IMR-90 (cell line): ENCODE results near the gene CASTOR2. TPM values are rescaled to one million over a fixed set of nuclear protein-coding genes. Genes with fewer than 3 reads are reported as not detected.

Experiments used
- ATAC-seq: fragments of 200-7000 bp; cut with Tn5 transposase; 2 replicates; pipeline ENCODE4 v1.9.1; 2020; ENCODE audit warnings: low read depth, mild to moderate bottlenecking, moderate library complexity
- BruUV-seq: library from RNA; stranded (reverse); fragments of 400-500 nt; replicated peaks from 2 replicates; lab custom pipeline; 2021; lab: Mats Ljungman, UMichigan
- CTCF ChIA-PET: fragments of 300-600 bp; formaldehyde crosslinking; extraction: SDS; loops from one replicate; lab custom pipeline; 2021; ENCODE audit warnings: antibody characterized with exemption; lab: Yijun Ruan, JAX
- POLR2A ChIA-PET: fragments of 300-600 bp; sonication (Branson Sonifier 250); formaldehyde crosslinking; loops from one replicate; lab custom pipeline; 2022; ENCODE audit warnings: antibody characterized with exemption; ENCODE audit not compliant: unreplicated experiment; lab: Charles Lee
- DNase-seq: peaks from one replicate; pipeline ENCODE4 v3.0.0; 2013
- H2AFZ ChIP-seq: replicated peaks from 2 replicates; pipeline ENCODE3; 2013; ENCODE audit warnings: low read length, mild to moderate bottlenecking; ENCODE audit not compliant: poor library complexity
- H2AK5ac ChIP-seq: 2 replicates; pipeline ENCODE4 v1.6.1; 2013; ENCODE audit warnings: low read depth, low read length, inconsistent platforms
- H2AK9ac ChIP-seq: replicated peaks from 2 replicates; pipeline ENCODE3; 2013; ENCODE audit warnings: mild to moderate bottlenecking, low read depth, low read length, moderate library complexity; ENCODE audit not compliant: poor library complexity
- H2BK120ac ChIP-seq: 2 replicates; pipeline ENCODE4 v1.6.1; 2013; ENCODE audit warnings: low read depth, low read length, inconsistent platforms
- H2BK15ac ChIP-seq: 3 replicates; pipeline ENCODE4 v1.6.1; 2013; ENCODE audit warnings: low read depth, low read length, inconsistent platforms
- H2BK20ac ChIP-seq: 2 replicates; pipeline ENCODE4 v1.6.1; 2013; ENCODE audit warnings: low read depth, mild to moderate bottlenecking, inconsistent platforms, low read length, moderate library complexity
- H2BK5ac ChIP-seq: 2 replicates; pipeline ENCODE4 v1.6.1; 2013; ENCODE audit warnings: mild to moderate bottlenecking, low read depth, low read length, inconsistent platforms; ENCODE audit not compliant: poor library complexity, severe bottlenecking
- H3K14ac ChIP-seq: replicated peaks from 2 replicates; pipeline ENCODE4 v1.6.1; 2013; ENCODE audit warnings: low read depth, low read length, inconsistent platforms
- H3K18ac ChIP-seq: 2 replicates; pipeline ENCODE4 v1.6.1; 2013; ENCODE audit warnings: low read depth, low read length, control low read depth
- H3K23ac ChIP-seq: 2 replicates; pipeline ENCODE4 v1.6.1; 2013; ENCODE audit warnings: low read depth, low read length, inconsistent platforms
- H3K27ac ChIP-seq: 2 replicates; pipeline ENCODE4 v1.5.1; 2013; ENCODE audit warnings: mild to moderate bottlenecking, control low read depth, low read length; ENCODE audit not compliant: insufficient read depth
- H3K27me3 ChIP-seq: 2 replicates; pipeline ENCODE4 v1.6.1; 2013; ENCODE audit warnings: low read length; ENCODE audit not compliant: control insufficient read depth, insufficient read depth
- H3K36me3 ChIP-seq: 2 replicates; pipeline ENCODE4 v1.6.1; 2013; ENCODE audit warnings: low read length, mixed read lengths; ENCODE audit not compliant: control insufficient read depth, insufficient read depth
- H3K4ac ChIP-seq: 2 replicates; pipeline ENCODE4 v1.6.1; 2013; ENCODE audit warnings: low read depth, low read length, inconsistent platforms
- H3K4me1 ChIP-seq: 2 replicates; pipeline ENCODE4 v1.6.1; 2013; ENCODE audit warnings: low read length, mixed read lengths; ENCODE audit not compliant: control insufficient read depth, insufficient read depth
- H3K4me2 ChIP-seq: 2 replicates; pipeline ENCODE4 v1.6.1; 2013; ENCODE audit warnings: low read depth, mild to moderate bottlenecking, control low read depth, low read length, moderate library complexity
- H3K4me3 ChIP-seq: 2 replicates; pipeline ENCODE4 v1.5.1; 2013; ENCODE audit warnings: low read depth, mild to moderate bottlenecking, control low read depth, low read length, moderate library complexity; ENCODE audit not compliant: insufficient read depth
- H3K56ac ChIP-seq: 2 replicates; pipeline ENCODE4 v1.6.1; 2013; ENCODE audit warnings: low read length, inconsistent platforms; ENCODE audit not compliant: insufficient read depth; ENCODE audit errors: extremely low read depth
- H3K79me1 ChIP-seq, 2 experiments: 2 replicates each; pipeline ENCODE4 v1.6.1; 2013; ENCODE audit warnings: low read length in 2 of 2, inconsistent platforms in 1 of 2, low read depth in 1 of 2
- H3K9ac ChIP-seq: 2 replicates; pipeline ENCODE4 v1.6.1; 2013; ENCODE audit warnings: low read depth, low read length, control low read depth
- H3K9me1 ChIP-seq: 2 replicates; pipeline ENCODE4 v1.6.1; 2013; ENCODE audit warnings: low read length, inconsistent platforms; ENCODE audit not compliant: insufficient read depth
- H3K9me3 ChIP-seq: 2 replicates; pipeline ENCODE4 v1.6.1; 2013; ENCODE audit warnings: low read length; ENCODE audit not compliant: control insufficient read depth, insufficient read depth
- H4K20me1 ChIP-seq: 2 replicates; pipeline ENCODE4 v1.6.1; 2013; ENCODE audit warnings: low read length, inconsistent platforms; ENCODE audit not compliant: insufficient read depth
- H4K5ac ChIP-seq: 2 replicates; pipeline ENCODE4 v1.6.1; 2013; ENCODE audit warnings: mild to moderate bottlenecking, low read depth, low read length, control low read depth
- H4K8ac ChIP-seq, 2 experiments: 2 replicates each; pipeline ENCODE4 v1.6.1; 2013; ENCODE audit warnings: low read depth in 2 of 2, low read length in 2 of 2, control low read depth in 1 of 2, inconsistent platforms in 1 of 2
- H4K91ac ChIP-seq: 2 replicates; pipeline ENCODE4 v1.6.1; 2013; ENCODE audit warnings: low read depth, low read length, inconsistent platforms; ENCODE audit not compliant: insufficient read depth
- BHLHE40 ChIP-seq: fragments of 150-350 bp; IDR thresholded peaks from 2 replicates; pipeline ENCODE4 v1.6.1; 2016; ENCODE audit warnings: mild to moderate bottlenecking, low read depth, low read length
- CHD1 ChIP-seq: IDR thresholded peaks from 2 replicates; pipeline ENCODE4 v1.6.1; 2012; ENCODE audit warnings: low read depth, low read length, improper control_type of control experiment
- MAZ ChIP-seq: IDR thresholded peaks from 2 replicates; pipeline ENCODE4 v1.6.1; 2012; ENCODE audit warnings: low read depth, mild to moderate bottlenecking, low read length, improper control_type of control experiment, moderate library complexity, borderline replicate concordance
- MXI1 ChIP-seq: IDR thresholded peaks from 2 replicates; pipeline ENCODE4 v1.6.1; 2012; ENCODE audit warnings: low read depth, mild to moderate bottlenecking, low read length, moderate library complexity, borderline replicate concordance
- NFE2L2 ChIP-seq: fragments of 150-350 bp; IDR thresholded peaks from 2 replicates; pipeline ENCODE4 v1.6.1; 2016; ENCODE audit warnings: low read depth, mild to moderate bottlenecking, low read length
- RAD21 ChIP-seq: IDR thresholded peaks from 2 replicates; pipeline ENCODE4 v1.6.1; 2012; ENCODE audit warnings: low read length, improper control_type of control experiment
- RCOR1 ChIP-seq: IDR thresholded peaks from 2 replicates; pipeline ENCODE4 v1.6.1; 2012; ENCODE audit warnings: mild to moderate bottlenecking, low read length, improper control_type of control experiment; ENCODE audit not compliant: insufficient replicate concordance
- RFX5 ChIP-seq: IDR thresholded peaks from 2 replicates; pipeline ENCODE4 v1.8.0; 2012; ENCODE audit warnings: low read depth, mild to moderate bottlenecking, low read length, moderate library complexity
- SMC3 ChIP-seq: fragments of 150-350 bp; IDR thresholded peaks from 2 replicates; pipeline ENCODE4 v1.6.1; 2016; ENCODE audit warnings: low read depth, mild to moderate bottlenecking, antibody characterized with exemption, low read length, moderate library complexity
- WGBS, 2 experiments: methylation state at CpG; one replicate each; pipeline versions ENCODE4 v1.1.5 to v1.1.7; 2013; ENCODE audit warnings: missing lambda C conversion rate in 2 of 2; ENCODE audit not compliant: insufficient read length in 1 of 2; ENCODE audit errors: extremely low coverage in 2 of 2; 5-methylcytosine and 5-hydroxymethylcytosine counted together
- dilution Hi-C: fragments of 300-500 bp; cut with HindIII; formaldehyde crosslinking; loops from one replicate; pipeline ENCODE4 v1.14.3; 2018; ENCODE audit warnings: low sequenced_read_pairs; ENCODE audit not compliant: unreplicated experiment
- in situ Hi-C: fragments of 300-500 bp; cut with MboI; formaldehyde crosslinking; loops from 3 replicates; pipeline ENCODE4 v1.14.3; 2019; ENCODE audit warnings: low sequenced_read_pairs, inconsistent platforms, mixed read lengths
- intact Hi-C: fragments of 100-400 bp; cut with micrococcal nuclease; formaldehyde crosslinking; loops from 2 replicates; pipeline ENCODE4 v1.10.0; 2022
- polyA plus RNA-seq, 3 experiments: library from polyadenylated mRNA; depleted of rRNA; stranded (reverse); fragments of >200 nt; gene quantifications; 2 replicates each; pipeline ENCODE4 v1.2.3, GENCODE V29; 2012; ENCODE audit warnings: low replicate concordance in 1 of 3
- total RNA-seq: library from RNA; depleted of rRNA; stranded (reverse); fragments of >200 nt; gene quantifications from 2 replicates; pipeline ENCODE4 v1.2.3, GENCODE V29; 2012
- TF ChIP-seq, protein P1 (sequence below): fragments of 150-350 bp; IDR thresholded peaks from 2 replicates; pipeline ENCODE4 v1.6.1; 2016; ENCODE audit warnings: low read depth, mild to moderate bottlenecking, low read length, moderate library complexity, borderline replicate concordance
- TF ChIP-seq, protein P2 (sequence below): conservative IDR thresholded peaks from 2 replicates; pipeline ENCODE4 v1.5.1; 2012; ENCODE audit warnings: mild to moderate bottlenecking, low read depth, low read length, improper control_type of control experiment

The CASTOR2 gene
- total and polyA plus RNA-seq, 2 of the 4 experiments (the other 2 are of a cell fraction): 5.2 to 8.0 TPM

DNA sequence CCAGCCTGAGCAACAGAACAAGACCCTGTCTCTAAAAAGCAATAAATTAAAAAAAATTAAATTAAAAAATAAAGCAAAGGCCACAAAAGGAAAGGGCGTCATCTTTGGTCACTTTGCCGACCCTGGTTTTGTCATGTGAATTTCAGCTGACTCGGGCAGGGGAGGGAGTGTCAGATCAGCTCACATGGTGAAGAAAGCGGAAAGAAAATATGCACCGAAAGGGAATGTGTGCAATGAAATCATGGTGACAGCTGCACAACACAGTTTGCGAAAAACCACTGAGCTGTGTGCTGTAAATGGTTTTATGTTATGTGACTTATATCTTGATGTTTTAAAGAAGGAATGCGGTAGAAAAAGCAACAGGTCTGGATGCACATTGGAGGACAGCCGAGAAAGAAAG lies 69.3 kb downstream of the CASTOR2 start:
- Histone ChIP-seq H3K9ac (no peak overlapping the region), H3K23ac (no peak overlapping the region), H3K9me3 (no peaks in the 10 kb centered on the region), H2AK9ac (no peak overlapping the region), H3K4ac (no peak overlapping the region), H2AK5ac (no peak overlapping the region), H3K27me3 (no peaks in the 10 kb centered on the region), H3K18ac (no peak overlapping the region), H3K27ac (no peak overlapping the region), H2BK15ac (no peak overlapping the region), H3K56ac (no peak overlapping the region), H2AFZ (no peak overlapping the region), H4K5ac (no peak overlapping the region), H3K14ac (no peak overlapping the region), H3K4me1 (no peaks in the 10 kb centered on the region), H3K4me3 (no peak overlapping the region), H3K4me2 (no peak overlapping the region), H3K79me1 (no peaks in the 10 kb centered on the region), H2BK20ac (no peak overlapping the region), H4K8ac (no peak overlapping the region), H3K36me3 (no peaks in the 10 kb centered on the region; the same call in 1 of the 2 replicates), H2BK5ac (no peak overlapping the region), H4K20me1 (no peaks in the 10 kb centered on the region), H2BK120ac (no peak overlapping the region), H3K9me1 (0 out of 2 replicates have a peak, but pooled peaks cover under 1% of the 10 kb centered on the region), H4K91ac (no peak overlapping the region)
- dilution Hi-C loops: no loop called here
- POLR2A ChIA-PET: no interaction called here
- 73% methylated on average over 7 of the region's 8 CpGs; no CpG with 5 or more reads in 1 of the 2 experiments for WGBS, 2 experiments
- intact Hi-C loops: no loop called here
- no peak for DNase-seq
- CTCF ChIA-PET: no interaction called here
- ATAC-seq: no peak
- in situ Hi-C loops: no loop called here
- BruUV-seq: no TSS peak
- TF ChIP-seq MAZ: no peak
- no peak for TF ChIP-seq RAD21
- no peak for TF ChIP-seq CHD1
- TF ChIP-seq, protein P1, sequence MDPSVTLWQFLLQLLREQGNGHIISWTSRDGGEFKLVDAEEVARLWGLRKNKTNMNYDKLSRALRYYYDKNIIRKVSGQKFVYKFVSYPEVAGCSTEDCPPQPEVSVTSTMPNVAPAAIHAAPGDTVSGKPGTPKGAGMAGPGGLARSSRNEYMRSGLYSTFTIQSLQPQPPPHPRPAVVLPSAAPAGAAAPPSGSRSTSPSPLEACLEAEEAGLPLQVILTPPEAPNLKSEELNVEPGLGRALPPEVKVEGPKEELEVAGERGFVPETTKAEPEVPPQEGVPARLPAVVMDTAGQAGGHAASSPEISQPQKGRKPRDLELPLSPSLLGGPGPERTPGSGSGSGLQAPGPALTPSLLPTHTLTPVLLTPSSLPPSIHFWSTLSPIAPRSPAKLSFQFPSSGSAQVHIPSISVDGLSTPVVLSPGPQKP: no peak
- TF ChIP-seq, protein P2, sequence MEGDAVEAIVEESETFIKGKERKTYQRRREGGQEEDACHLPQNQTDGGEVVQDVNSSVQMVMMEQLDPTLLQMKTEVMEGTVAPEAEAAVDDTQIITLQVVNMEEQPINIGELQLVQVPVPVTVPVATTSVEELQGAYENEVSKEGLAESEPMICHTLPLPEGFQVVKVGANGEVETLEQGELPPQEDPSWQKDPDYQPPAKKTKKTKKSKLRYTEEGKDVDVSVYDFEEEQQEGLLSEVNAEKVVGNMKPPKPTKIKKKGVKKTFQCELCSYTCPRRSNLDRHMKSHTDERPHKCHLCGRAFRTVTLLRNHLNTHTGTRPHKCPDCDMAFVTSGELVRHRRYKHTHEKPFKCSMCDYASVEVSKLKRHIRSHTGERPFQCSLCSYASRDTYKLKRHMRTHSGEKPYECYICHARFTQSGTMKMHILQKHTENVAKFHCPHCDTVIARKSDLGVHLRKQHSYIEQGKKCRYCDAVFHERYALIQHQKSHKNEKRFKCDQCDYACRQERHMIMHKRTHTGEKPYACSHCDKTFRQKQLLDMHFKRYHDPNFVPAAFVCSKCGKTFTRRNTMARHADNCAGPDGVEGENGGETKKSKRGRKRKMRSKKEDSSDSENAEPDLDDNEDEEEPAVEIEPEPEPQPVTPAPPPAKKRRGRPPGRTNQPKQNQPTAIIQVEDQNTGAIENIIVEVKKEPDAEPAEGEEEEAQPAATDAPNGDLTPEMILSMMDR: no peak
- no peak for TF ChIP-seq NFE2L2
- no peak for TF ChIP-seq RCOR1
- TF ChIP-seq MXI1: no peak
- no peak for TF ChIP-seq RFX5
- TF ChIP-seq SMC3: no peak
- TF ChIP-seq BHLHE40: no peak
